ENCODE data around the gene TRAM1L1. TPM values are rescaled to one million over a fixed set of nuclear protein-coding genes. Genes with fewer than 3 reads are reported as not detected.

TRAM1L1 gene
- total and polyA plus RNA-seq, 9 of the 15 experiments (the other 6 are each of a cell fraction or from before 2014, with no cell fraction given): 0.07 to 0.19 (median 0.13) TPM; not detected in 5

DNA sequence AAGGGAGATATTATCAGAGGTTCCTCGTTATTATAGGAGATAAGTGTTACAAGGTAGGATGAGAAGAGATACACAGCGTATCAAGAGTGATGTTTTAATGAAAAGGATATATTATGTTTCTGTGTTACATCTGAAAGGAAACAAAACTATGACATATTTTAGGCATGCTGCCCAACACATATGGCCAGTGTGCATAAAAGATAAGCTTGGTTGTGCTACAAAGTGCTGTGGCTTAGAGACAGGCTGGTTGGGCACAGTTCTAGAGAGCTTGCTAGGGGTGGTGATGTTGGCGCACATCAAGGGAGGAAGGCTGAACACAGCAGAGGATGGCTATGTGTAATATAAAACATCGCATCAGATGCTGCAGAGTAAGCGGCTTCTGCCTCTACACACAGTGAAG lies 42.4 kb downstream of the TRAM1L1 start:
- ATAC-seq: no peak
- H3K4me2 ChIP-seq (ENCODE audit: insufficient read depth, low read length): no peak overlapping the region
- 4% methylated on average over 5 of the region's 5 CpGs for WGBS (ENCODE audit: insufficient coverage, low coverage, missing lambda C conversion rate)

More for the DNA sequence above, 42.4 kb downstream of the TRAM1L1 start:
- ChIA-PET POLR2A (no interaction called here), CTCF (ENCODE audit: low intra/inter-chr PET ratio) (no interaction called here)
- DNase-seq (ENCODE audit: extremely low read depth in 1 of 4, low spot score in 3 of 4) (no peak), FAIRE-seq (no peak)
- BruUV-seq (replicated peaks): no TSS peak
- H3K36me3 ChIP-seq (ENCODE audit: control insufficient read depth, insufficient read depth, low read length): no peaks in the 10 kb centered on the region
- no peak for TF ChIP-seq ZNF561 (CRISPR knock-in tag; conservative IDR thresholded peaks at IDR 0.05)
- no peak for TF ChIP-seq ILF3 (IDR thresholded peaks at IDR 0.05; ENCODE audit: borderline replicate concordance)
- TF ChIP-seq, protein P1, sequence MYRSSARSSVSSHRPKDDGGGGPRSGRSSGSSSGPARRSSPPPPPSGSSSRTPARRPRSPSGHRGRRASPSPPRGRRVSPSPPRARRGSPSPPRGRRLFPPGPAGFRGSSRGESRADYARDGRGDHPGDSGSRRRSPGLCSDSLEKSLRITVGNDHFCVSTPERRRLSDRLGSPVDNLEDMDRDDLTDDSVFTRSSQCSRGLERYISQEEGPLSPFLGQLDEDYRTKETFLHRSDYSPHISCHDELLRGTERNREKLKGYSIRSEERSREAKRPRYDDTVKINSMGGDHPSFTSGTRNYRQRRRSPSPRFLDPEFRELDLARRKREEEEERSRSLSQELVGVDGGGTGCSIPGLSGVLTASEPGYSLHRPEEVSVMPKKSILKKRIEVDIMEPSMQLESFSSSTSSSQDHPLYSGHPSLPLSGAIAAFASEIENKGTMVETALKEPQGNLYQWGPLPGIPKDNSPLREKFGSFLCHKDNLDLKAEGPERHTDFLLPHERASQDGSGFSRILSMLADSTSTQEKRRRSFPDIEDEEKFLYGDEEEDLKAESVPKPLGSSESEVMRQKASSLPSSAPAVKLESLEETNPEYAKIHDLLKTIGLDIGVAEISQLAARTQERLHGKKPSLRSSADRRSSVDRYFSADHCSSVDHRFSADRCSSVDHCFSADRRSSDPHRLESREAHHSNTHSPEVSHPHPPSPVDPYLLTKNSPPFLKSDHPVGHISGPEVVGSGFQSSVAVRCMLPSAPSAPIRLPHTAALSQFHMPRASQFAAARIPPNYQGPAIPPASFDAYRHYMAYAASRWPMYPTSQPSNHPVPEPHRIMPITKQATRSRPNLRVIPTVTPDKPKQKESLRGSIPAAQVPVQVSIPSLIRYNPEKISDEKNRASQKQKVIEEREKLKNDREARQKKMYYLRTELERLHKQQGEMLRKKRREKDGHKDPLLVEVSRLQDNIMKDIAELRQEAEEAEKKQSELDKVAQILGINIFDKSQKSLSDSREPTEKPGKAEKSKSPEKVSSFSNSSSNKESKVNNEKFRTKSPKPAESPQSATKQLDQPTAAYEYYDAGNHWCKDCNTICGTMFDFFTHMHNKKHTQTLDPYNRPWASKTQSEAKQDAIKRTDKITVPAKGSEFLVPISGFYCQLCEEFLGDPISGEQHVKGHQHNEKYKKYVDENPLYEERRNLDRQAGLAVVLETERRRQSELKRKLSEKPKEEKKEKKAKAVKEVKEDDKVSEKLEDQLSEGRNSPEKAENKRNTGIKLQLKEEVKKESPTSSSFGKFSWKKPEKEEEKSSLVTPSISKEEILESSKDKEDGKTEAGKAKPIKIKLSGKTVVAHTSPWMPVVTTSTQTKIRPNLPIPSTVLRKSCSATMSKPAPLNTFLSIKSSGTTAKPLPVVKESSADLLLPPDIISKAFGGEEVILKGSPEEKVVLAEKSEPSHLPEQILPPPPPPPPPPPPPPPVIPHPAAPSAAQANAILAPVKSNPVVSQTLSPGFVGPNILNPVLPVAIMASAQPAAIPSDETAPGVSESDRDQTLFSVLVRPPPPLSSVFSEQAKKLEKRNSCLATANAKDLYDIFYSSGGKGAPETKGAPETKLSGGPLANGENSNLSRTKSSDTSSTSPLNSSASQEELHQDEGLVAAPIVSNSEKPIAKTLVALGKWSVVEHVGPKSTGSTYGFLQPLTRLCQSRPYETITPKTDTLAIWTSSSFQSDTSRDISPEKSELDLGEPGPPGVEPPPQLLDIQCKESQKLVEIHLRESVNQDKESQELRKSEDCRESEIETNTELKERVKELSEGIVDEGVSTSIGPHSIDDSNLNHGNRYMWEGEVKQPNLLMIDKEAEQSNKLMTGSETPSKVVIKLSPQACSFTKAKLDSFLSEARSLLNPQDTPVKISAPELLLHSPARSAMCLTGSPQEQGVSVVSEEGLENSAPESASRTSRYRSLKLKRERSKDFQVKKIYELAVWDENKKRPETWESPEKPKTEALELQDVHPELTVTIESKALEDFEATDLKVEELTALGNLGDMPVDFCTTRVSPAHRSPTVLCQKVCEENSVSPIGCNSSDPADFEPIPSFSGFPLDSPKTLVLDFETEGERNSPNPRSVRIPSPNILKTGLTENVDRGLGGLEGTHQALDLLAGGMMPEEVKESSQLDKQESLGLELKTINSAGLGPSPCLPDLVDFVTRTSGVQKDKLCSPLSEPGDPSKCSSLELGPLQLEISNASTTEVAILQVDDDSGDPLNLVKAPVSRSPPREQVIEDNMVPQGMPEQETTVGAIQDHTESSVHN (IDR thresholded peaks at IDR 0.05; ENCODE audit: borderline replicate concordance in 1 of 2, low read depth in 1 of 2): no peak
- TF ChIP-seq, protein P2, sequence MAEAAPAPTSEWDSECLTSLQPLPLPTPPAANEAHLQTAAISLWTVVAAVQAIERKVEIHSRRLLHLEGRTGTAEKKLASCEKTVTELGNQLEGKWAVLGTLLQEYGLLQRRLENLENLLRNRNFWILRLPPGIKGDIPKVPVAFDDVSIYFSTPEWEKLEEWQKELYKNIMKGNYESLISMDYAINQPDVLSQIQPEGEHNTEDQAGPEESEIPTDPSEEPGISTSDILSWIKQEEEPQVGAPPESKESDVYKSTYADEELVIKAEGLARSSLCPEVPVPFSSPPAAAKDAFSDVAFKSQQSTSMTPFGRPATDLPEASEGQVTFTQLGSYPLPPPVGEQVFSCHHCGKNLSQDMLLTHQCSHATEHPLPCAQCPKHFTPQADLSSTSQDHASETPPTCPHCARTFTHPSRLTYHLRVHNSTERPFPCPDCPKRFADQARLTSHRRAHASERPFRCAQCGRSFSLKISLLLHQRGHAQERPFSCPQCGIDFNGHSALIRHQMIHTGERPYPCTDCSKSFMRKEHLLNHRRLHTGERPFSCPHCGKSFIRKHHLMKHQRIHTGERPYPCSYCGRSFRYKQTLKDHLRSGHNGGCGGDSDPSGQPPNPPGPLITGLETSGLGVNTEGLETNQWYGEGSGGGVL (CRISPR knock-in tag; IDR thresholded peaks at IDR 0.05): no peak
- TF ChIP-seq HNRNPUL1 (IDR thresholded peaks at IDR 0.05; ENCODE audit: low read length): no peak
- TF ChIP-seq OTX1 (CRISPR knock-in tag; IDR thresholded peaks at IDR 0.05): no peak
- no peak for TF ChIP-seq DACH1 (IDR thresholded peaks at IDR 0.05; ENCODE audit: partially characterized antibody)
- TF ChIP-seq ZNF121 (CRISPR knock-in tag; conservative IDR thresholded peaks at IDR 0.05): no peak
- TF ChIP-seq SIRT6 (IDR thresholded peaks at IDR 0.05; ENCODE audit: low read depth, low read length): no peak
- TF ChIP-seq BRD9 (IDR thresholded peaks at IDR 0.05; ENCODE audit: low read depth, partially characterized antibody): no peak
- TF ChIP-seq E2F3 (CRISPR knock-in tag; IDR thresholded peaks at IDR 0.05): no peak
- no peak for TF ChIP-seq TARDBP (IDR thresholded peaks at IDR 0.05)
- H2AFZ ChIP-seq (ENCODE audit: low read depth, low read length): no peak overlapping the region
- in situ Hi-C loops (cut with MboI) (no loop called here), intact Hi-C loops (cut with micrococcal nuclease) (no loop called here)
- no peak overlapping the region for H3K27ac ChIP-seq (ENCODE audit: extremely low read depth, low read depth, low read length)
- no peak overlapping the region for H3K4me3 ChIP-seq
- no peaks in the 10 kb centered on the region for H4K20me1 ChIP-seq (replicated peaks; ENCODE audit: control insufficient read depth, insufficient read depth, low read length)
- H3K79me2 ChIP-seq (ENCODE audit: control insufficient read depth, insufficient read depth, low read length): no peaks in the 10 kb centered on the region
- no peaks in the 10 kb centered on the region for H3K9me3 ChIP-seq (replicated peaks; ENCODE audit: control insufficient read depth, insufficient read depth, low read depth, low read length)
- no peak overlapping the region for H3K9ac ChIP-seq (ENCODE audit: insufficient read depth in 1 of 2, low read depth in 2 of 2, low read length in 2 of 2)
- no peaks in the 10 kb centered on the region for H3K4me1 ChIP-seq (replicated peaks in 1 of 2; ENCODE audit: control insufficient read depth in 2 of 2, insufficient read depth in 2 of 2, low read length in 2 of 2)
- H3K9me1 ChIP-seq (ENCODE audit: control insufficient read depth, insufficient read depth, low read length): no peaks in the 10 kb centered on the region
- no peaks in the 10 kb centered on the region for H3K27me3 ChIP-seq (ENCODE audit: control insufficient read depth in 2 of 2, insufficient read depth in 2 of 2, low read length in 2 of 2)
